Measurements from ENCODE around the gene LYPD6B. TPM values are rescaled to one million over a fixed set of nuclear protein-coding genes. Genes with fewer than 3 reads are reported as not detected.

The LYPD6B gene
- total RNA-seq, 1 experiment from 2014 or later = 2.0 TPM

- no peaks in the 10 kb centered on the region for H3K36me3 ChIP-seq (ENCODE audit: low read depth, low read length)
- no peaks in the 10 kb centered on the region for H4K20me1 ChIP-seq (ENCODE audit: low read length)
- H3K9me3 ChIP-seq (ENCODE audit: low read length) = no peaks in the 10 kb centered on the region
- H3K4me2 ChIP-seq (ENCODE audit: low read length) = no peak overlapping the region
- H3K79me2 ChIP-seq (ENCODE audit: low read length) = no peaks in the 10 kb centered on the region
- ATAC-seq = no peak
- H3K27me3 ChIP-seq (ENCODE audit: low read length) = peaks cover 4% of the 10 kb centered on the region; the same call in 1 of the 2 replicates
- no peak overlapping the region for H3K27ac ChIP-seq (ENCODE audit: low read length)
- intact Hi-C loops (cut with micrococcal nuclease) = no loop called here
- BruUV-seq (replicated peaks) = no TSS peak
- H3K9ac ChIP-seq (ENCODE audit: low read length) = no peak overlapping the region
- peaks cover 30% of the 10 kb centered on the region for H3K4me1 ChIP-seq (ENCODE audit: insufficient read depth, low read length)
- H2AFZ ChIP-seq (ENCODE audit: low read length) = no peak overlapping the region
- H3K4me3 ChIP-seq (ENCODE audit: low read length) = no peak overlapping the region
- DNase-seq = peak; percentile 7
- no peaks in the 10 kb centered on the region for H3F3A ChIP-seq (ENCODE audit: low read length, unreplicated experiment)
- POLR2A ChIA-PET (ENCODE audit: unreplicated experiment) = no interaction called here
- TF ChIP-seq CTCF (conservative IDR thresholded peaks at IDR 0.05; ENCODE audit: low read depth, low read length) (no peak), EZH2 (IDR thresholded peaks at IDR 0.05; ENCODE audit: low read length, unreplicated experiment) (no peak), EZH2phosphoT487 (IDR thresholded peaks at IDR 0.05; ENCODE audit: borderline replicate concordance, low read length) (no peak)
- H3K9me2 ChIP-seq (replicated peaks; ENCODE audit: low read length) = no peaks in the 10 kb centered on the region
- CTCF ChIA-PET = no interaction called here
Observed at GRCh38 chr2:149167001-149167780, 128.7 kb downstream of the LYPD6B start.

DNA sequence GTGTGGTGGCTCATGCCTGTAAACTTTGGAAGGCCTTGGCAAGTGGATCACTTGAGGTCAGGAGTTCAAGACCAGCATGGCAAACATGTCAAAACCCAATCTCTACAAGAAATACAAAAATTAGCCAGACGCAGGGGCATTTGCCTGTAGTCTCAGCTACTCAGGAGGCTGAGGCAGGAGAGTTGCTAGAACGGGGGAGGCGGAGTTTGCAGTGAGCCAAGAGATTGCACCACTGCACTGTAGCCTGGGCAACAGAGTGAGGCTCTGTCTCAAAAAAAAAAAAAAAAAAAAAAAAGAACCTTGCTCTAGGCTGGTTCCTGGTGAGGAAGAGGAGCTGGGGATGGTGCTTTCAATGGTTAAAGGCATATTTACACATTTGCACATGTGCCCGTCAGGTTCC lies 129.4 kb downstream of the LYPD6B start:
- ATAC-seq (no peak), DNase-seq (no peak)
- H3K79me2 ChIP-seq (ENCODE audit: low read length) = no peaks in the 10 kb centered on the region
- H3K36me3 ChIP-seq (ENCODE audit: low read depth, low read length) = no peaks in the 10 kb centered on the region
- TF ChIP-seq EZH2 (IDR thresholded peaks at IDR 0.05; ENCODE audit: low read length, unreplicated experiment) = no peak
- H3K9me2 ChIP-seq (replicated peaks; ENCODE audit: low read length) = no peaks in the 10 kb centered on the region
- no peaks in the 10 kb centered on the region for H3F3A ChIP-seq (ENCODE audit: low read length, unreplicated experiment)
- H2AFZ ChIP-seq (ENCODE audit: low read length) = no peak overlapping the region
- no peak overlapping the region for H3K4me2 ChIP-seq (ENCODE audit: low read length)
- H3K4me1 ChIP-seq (ENCODE audit: insufficient read depth, low read length) = peaks cover 30% of the 10 kb centered on the region
- H3K27ac ChIP-seq (ENCODE audit: low read length) = no peak overlapping the region
- POLR2A ChIA-PET (ENCODE audit: unreplicated experiment) = no interaction called here
- CTCF ChIA-PET = no interaction called here
- intact Hi-C loops (cut with micrococcal nuclease) = no loop called here
- BruUV-seq (replicated peaks) = no TSS peak
- no peak overlapping the region for H3K9ac ChIP-seq (ENCODE audit: low read length)
- no peak overlapping the region for H3K4me3 ChIP-seq (ENCODE audit: low read length)
- H4K20me1 ChIP-seq (ENCODE audit: low read length) = no peaks in the 10 kb centered on the region
- H3K27me3 ChIP-seq (ENCODE audit: low read length) = peaks cover 1% of the 10 kb centered on the region; the same call in 1 of the 2 replicates
- H3K9me3 ChIP-seq (ENCODE audit: low read length) = no peaks in the 10 kb centered on the region

DNA sequence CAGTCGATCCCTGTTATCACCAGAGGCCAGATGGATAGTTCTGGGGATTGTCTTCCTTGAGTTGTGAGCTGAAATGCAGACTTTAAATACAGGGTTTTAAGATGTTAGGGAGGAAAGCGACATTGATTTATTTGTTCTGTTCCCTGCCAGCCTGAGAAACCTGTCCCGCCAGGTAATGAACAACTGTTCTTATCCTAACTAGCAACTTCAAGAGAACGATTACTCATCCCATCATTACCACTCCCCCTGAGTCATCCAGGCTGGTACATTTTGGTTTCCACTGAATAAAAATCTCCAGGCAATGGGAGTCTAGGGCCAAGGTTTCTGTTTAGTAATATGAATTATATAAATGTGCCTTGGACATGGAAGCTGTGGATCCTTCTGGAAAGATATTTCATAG lies 131.2 kb downstream of the LYPD6B start:
- peak; percentile 96 for ATAC-seq
- intact Hi-C loops (cut with micrococcal nuclease) = no loop called here
- POLR2A ChIA-PET (ENCODE audit: unreplicated experiment) = no interaction called here

More for the DNA sequence above, 131.2 kb downstream of the LYPD6B start:
- H3K27me3 ChIP-seq (ENCODE audit: low read length) = no peaks in the 10 kb centered on the region
- peaks cover 30% of the 10 kb centered on the region for H3K4me1 ChIP-seq (ENCODE audit: insufficient read depth, low read length)
- peak overlapping the region; percentile 73 for H3K4me2 ChIP-seq (ENCODE audit: low read length)
- CTCF ChIA-PET = no interaction called here
- TF ChIP-seq EZH2 (IDR thresholded peaks at IDR 0.05; ENCODE audit: low read length, unreplicated experiment) = no peak
- no peak for TF ChIP-seq CTCF (conservative IDR thresholded peaks at IDR 0.05; ENCODE audit: low read depth, low read length)
- TF ChIP-seq EZH2phosphoT487 (IDR thresholded peaks at IDR 0.05; ENCODE audit: borderline replicate concordance, low read length) = no peak
- no peak overlapping the region for H3K4me3 ChIP-seq (ENCODE audit: low read length)
- H2AFZ ChIP-seq (ENCODE audit: low read length) = peak overlapping the region; percentile 29; the same call in 1 of the 2 replicates
- no peaks in the 10 kb centered on the region for H3F3A ChIP-seq (ENCODE audit: low read length, unreplicated experiment)
- no peak overlapping the region for H3K9ac ChIP-seq (ENCODE audit: low read length)
- no peaks in the 10 kb centered on the region for H3K79me2 ChIP-seq (ENCODE audit: low read length)
- peak overlapping the region; percentile 58 for H3K27ac ChIP-seq (ENCODE audit: low read length)
- H3K9me3 ChIP-seq (ENCODE audit: low read length) = no peaks in the 10 kb centered on the region
- DNase-seq = peak; percentile 94
- H3K9me2 ChIP-seq (replicated peaks; ENCODE audit: low read length) = no peaks in the 10 kb centered on the region
- no peaks in the 10 kb centered on the region for H3K36me3 ChIP-seq (ENCODE audit: low read depth, low read length)
- BruUV-seq (replicated peaks) = no TSS peak
- H4K20me1 ChIP-seq (ENCODE audit: low read length) = no peaks in the 10 kb centered on the region

All from PC-3 (cell line).